ENCODE results near the gene NTRK2.

GRCh38 chr9:85055506-85056202 lies 386.1 kb downstream of the NTRK2 start:
- no peak for TF ChIP-seq CTCF (IDR thresholded peaks at IDR 0.05; ENCODE audit: insufficient read depth, low read depth, low read length)
- no peak for TF ChIP-seq EZH2 (IDR thresholded peaks at IDR 0.05; ENCODE audit: insufficient read depth, low read length)
